ENCODE measurements around the gene UFSP1.
A peak's percentile ranks its signal among the peaks of the same experiment; 100 is the strongest.

GRCh38 chr7:100886142-100886935 is 3.2 kb downstream of the UFSP1 start:
- TF ChIP-seq CTCF (IDR thresholded peaks at IDR 0.05; ENCODE audit: poor library complexity, severe bottlenecking) = no peak
- peak; percentile 2 for TF ChIP-seq POLR2AphosphoS5 (IDR thresholded peaks at IDR 0.05)
- no peak for TF ChIP-seq EP300 (conservative IDR thresholded peaks at IDR 0.05; ENCODE audit: poor library complexity, severe bottlenecking)
- no peak for TF ChIP-seq EZH2 (IDR thresholded peaks at IDR 0.05; ENCODE audit: borderline replicate concordance, insufficient read depth, low read length, poor library complexity, severe bottlenecking)
- TF ChIP-seq REST (IDR thresholded peaks at IDR 0.05; ENCODE audit: borderline replicate concordance) = no peak
